Amygdala (tissue), 56 donors: Measurements from ENCODE around the gene FAM222B.
A peak's percentile ranks its signal among the peaks of the same experiment; 100 is the strongest.
"Not testable (repeated sequence)": the region's sequence is repeated elsewhere in the genome, so short reads cannot be mapped to it uniquely, and the experiment has no call there.

Experiments used
- DNase-seq, 56 donors: peaks; one replicate each; lab custom pipeline; 2025; lab: John Stamatoyannopoulos, UW

FAM222B gene

GRCh38 chr17:28846231-28846630, 3.6 kb upstream of the FAM222B start:
- no peak for DNase-seq

GRCh38 chr17:28843816-28844148, 1.2 kb upstream of the FAM222B start:
- DNase-seq: no peak

DNA sequence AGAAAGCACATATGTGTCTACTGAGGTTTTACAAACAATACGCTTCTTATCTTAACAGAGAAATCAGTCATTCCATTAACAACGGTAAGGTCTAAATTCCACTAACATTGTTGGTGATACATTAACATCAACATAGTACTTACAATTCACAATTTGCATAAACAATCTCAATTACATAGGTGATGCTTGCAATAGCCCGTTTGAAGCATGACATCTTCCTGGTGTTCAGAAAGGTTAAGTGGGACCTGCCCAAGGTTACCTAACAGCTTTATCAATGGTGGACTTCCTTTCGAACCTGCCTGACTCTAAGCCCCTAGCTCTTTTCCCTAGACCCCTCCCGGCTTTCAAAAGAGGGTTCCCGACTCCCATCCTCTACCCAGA, 699 bp downstream of the FAM222B start:
- no peak for DNase-seq

GRCh38 chr17:28839221-28839620, 3.4 kb downstream of the FAM222B start:
- no peak for DNase-seq

DNA sequence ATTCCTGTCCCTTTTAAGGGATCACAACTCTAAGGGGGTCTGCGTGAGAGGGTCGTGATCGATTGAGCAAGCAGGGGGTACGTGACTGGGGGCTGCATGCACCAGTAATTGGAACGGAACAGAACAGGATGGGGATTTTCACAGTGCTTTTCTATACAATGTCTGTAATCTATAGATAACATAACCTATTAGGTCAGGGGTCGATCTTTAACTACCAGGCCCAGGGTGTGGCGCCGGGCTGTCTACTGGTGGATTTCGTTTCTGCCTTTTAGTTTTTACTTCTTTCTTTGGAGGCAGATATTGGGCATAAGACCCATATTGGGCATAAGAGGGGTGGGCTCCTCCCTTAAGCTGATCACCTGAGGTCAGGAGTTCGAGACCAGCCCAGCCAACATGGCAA, 6.0 kb downstream of the FAM222B start:
- not testable (repeated sequence) for DNase-seq

GRCh38 chr17:28834420-28834819, 8.2 kb downstream of the FAM222B start:
- DNase-seq: no peak

GRCh38 chr17:28828294-28829040, 14.1 kb downstream of the FAM222B start:
- no peak for DNase-seq

- DNase-seq: no peak
Measured at GRCh38 chr17:28827672-28828071, 14.9 kb downstream of the FAM222B start.

DNA sequence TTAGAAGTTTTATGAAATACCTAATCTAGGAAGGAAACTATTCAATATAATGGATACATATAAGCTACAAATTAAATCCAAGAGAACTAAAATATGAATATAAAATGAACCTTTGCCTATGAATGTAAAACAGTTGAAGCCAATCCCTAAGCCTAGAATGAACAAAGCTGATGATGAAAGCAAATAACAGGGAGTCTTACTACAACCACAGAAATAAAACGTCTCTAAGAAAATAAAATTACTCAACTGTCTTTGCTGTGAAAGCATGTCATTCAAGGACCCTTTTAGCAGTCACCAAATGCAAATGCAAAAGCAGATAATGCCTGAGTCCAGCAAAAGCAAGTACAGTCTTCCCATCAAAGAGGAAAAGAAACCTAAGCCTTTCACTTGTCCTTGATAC, 23.0 kb downstream of the FAM222B start:
- no peak for DNase-seq

DNA sequence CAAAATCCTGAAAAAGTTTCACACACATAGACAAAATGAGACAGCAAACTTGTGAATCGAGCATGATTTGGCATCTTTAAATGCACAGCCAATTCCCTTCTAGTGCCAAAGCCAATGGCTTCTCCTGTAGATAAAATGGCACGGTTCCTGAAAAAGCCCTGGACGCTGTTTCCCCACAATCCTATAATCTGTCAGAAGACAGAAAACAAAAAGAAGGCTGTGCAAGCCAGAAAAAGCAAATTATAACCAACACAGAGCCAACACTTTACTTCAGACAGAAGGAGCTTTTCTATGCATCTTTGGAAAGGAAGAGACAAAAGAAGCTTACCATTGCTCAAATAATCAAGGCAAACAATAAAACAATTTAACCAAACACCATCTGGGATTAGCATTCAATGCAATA, 23.8 kb downstream of the FAM222B start:
- peak in 3 of 56 donors; percentile 11 to 16 (median 11) for DNase-seq

DNA sequence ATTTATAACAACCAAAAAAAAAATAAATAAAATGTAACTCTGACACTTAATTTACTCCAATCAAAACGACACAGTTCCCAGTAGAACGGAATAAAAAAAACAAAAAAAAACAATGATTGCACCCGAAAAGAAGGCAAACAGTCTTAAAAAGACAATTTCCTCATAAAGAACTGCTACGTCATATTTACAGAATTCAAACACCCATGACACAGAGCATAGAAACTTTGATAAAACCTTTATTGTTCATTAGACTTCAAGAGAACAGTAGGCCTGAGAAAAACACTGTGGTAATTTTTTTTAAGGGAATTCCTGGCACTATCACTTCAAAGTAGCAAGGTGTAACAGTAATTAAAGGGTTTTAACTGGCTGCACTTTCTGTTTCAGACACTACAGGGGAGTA, 26.1 kb downstream of the FAM222B start:
- no peak for DNase-seq

- peak in 1 of 56 donors; percentile 51 for DNase-seq
Measured at GRCh38 chr17:28812748-28813377, 29.7 kb downstream of the FAM222B start.

GRCh38 chr17:28812091-28812747, 30.4 kb downstream of the FAM222B start:
- DNase-seq: peak; percentile 50 to 98 (median 95)

- DNase-seq: peak in 1 of 56 donors; percentile 6
Measured at GRCh38 chr17:28811651-28812090, 30.9 kb downstream of the FAM222B start.

DNA sequence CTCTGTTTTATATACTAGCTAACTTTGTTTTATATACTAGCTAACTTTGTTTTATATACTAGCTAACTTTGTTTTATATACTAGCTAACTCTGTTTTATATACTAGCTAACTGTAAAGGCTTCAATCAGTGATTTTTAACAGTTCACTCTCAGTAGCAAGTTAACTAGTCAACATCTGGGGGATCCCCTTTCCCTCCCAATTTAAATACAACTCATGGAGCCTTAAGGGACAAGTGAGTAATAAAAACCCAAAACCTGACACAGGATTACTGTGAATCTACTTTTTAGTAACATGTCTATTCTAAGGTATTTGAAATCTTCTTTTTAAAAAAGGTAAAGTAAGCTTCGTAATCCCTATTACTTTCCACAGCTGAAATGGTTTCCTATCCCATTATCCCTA, 32.2 kb downstream of the FAM222B start:
- DNase-seq: no peak

DNA sequence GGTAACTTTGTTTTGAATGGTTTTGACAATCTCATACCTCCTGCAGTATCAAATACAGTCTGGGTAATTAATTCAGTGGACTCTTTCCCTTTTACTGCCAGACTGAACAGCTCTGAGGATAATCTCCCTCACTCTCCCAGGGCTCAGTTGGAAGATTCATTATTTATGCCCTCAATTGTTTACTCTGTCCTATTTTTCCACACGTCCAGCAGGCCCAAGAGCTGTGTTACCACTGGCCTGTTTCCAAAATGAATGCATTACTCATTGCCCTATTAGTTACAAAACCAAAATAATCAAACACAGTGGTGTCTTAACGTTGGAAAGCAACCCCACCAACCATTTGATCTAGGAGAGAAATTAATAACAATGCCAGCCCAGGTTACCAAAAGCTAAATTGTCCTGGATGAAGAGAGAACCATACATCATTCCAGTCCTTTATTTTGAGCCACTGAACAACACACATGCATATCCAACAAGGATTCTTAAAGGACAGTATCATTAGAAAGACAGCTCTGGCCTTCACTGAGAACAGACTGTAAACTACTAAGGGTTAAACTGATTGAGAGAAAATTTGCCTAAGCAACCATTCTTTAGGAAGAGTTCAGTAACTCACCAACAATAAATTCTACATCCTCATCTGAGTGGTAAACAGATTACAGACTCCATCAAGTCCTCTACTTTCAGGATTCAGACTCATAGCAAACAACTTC, 34.5 kb downstream of the FAM222B start:
- peak in 4 of 56 donors; percentile 3 to 23 (median 8) for DNase-seq

DNA sequence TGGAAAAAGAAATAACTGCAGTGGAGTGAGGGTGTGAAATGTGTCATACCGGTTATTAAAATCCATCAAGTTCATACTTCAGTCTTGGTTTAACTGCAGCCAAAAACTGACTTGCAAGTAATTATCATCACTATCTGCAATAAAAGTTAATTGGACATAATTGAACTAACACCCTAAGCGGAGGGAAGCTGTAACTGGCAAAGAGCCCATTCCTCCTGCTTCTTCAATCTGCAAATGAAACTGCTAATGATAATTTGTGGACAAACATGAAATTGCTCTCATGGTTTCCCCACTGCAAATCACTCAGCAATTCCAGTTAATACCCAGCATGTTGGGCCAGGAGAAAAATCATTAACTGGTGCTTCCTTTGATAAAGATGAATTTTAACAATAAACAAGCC, 46.5 kb downstream of the FAM222B start:
- no peak for DNase-seq

DNA sequence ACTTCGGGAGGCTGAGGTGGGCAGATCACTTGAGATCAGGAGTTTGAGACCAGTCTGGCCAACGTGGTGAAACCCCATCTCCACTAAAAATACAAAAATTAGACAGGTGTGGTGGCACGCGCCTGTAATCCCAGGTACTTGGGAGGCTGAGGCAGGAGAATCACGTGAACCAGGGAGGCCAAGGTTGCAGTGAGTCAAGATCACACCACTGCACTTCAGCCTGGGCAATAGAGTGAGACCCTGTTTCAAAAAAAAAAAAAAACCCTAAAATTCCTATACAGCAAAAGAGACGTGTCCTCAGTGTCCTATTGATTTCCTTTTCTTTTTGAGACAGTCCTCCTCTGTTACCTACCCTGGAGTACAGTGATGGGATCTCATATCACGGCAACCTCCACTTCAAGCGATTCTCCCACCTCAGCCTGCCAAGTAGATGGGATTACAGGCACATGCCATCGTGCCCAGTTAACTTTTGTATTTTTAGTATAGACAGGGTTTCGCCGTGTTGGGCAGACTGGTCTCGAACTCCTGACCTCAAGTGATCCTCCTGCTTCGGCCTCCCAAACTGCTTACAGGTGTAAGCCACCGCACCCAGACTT, 47.6 kb downstream of the FAM222B start:
- not testable (repeated sequence) for DNase-seq

GRCh38 chr17:28792877-28793661, 49.5 kb downstream of the FAM222B start:
- DNase-seq: no peak

- no peak for DNase-seq
Measured at GRCh38 chr17:28788100-28788499, 54.5 kb downstream of the FAM222B start.
